Measurements from ENCODE around the gene GCNT2. TPM values are rescaled to one million over a fixed set of nuclear protein-coding genes. Genes with fewer than 3 reads are reported as not detected.

GCNT2 gene
- total RNA-seq, 1 experiment from 2014 or later, result 42.8 TPM

GRCh38 chr6:10540073-10540746, 19.1 kb downstream of the GCNT2 start:
- CTCF ChIA-PET, result no interaction called here
- ATAC-seq (no peak), DNase-seq (ENCODE audit: low read depth, low spot score) (no peak)
- no TSS peak for BruUV-seq (replicated peaks)
- Histone ChIP-seq H3K4me3 (ENCODE audit: low read depth in 2 of 2, low read length in 2 of 2) (no peak overlapping the region), H3K9me3 (ENCODE audit: control insufficient read depth, insufficient read depth, low read depth, low read length) (no peaks in the 10 kb centered on the region), H3K27me3 (ENCODE audit: control insufficient read depth, insufficient read depth, low read length) (no peaks in the 10 kb centered on the region), H3K36me3 (ENCODE audit: control insufficient read depth, insufficient read depth, low read length) (no peaks in the 10 kb centered on the region), H3K4me1 (ENCODE audit: control insufficient read depth, insufficient read depth, low read length) (peaks cover 11% of the 10 kb centered on the region), H3K27ac (ENCODE audit: low read length) (no peak overlapping the region)
- intact Hi-C loops (cut with micrococcal nuclease; ENCODE audit: unreplicated experiment), result no loop called here
- in situ Hi-C loops (cut with HindIII; ENCODE audit: low pct_unique_long_range_greater_than_20kb, low sequenced_read_pairs), result no loop called here
- POLR2A ChIA-PET, result interaction anchor here (0.7 kb wide), 1 partner anchor 17 kb away, joined by 5 read pairs; no protein-coding TSS in a partner anchor
- TF ChIP-seq CTCF (IDR thresholded peaks at IDR 0.05) (no peak), POLR2AphosphoS5 (IDR thresholded peaks at IDR 0.05; ENCODE audit: low read depth, low read length) (no peak), REST (IDR thresholded peaks at IDR 0.05; ENCODE audit: insufficient read depth in 1 of 2, low read depth in 2 of 2, low read length in 1 of 2) (no peak), TCF7L2 (IDR thresholded peaks at IDR 0.05; ENCODE audit: low read depth, low read length) (no peak), SIN3A (IDR thresholded peaks at IDR 0.05; ENCODE audit: borderline replicate concordance, insufficient read depth, low read depth, low read length) (no peak)

GRCh38 chr6:10541591-10541990, 20.4 kb downstream of the GCNT2 start:
- ATAC-seq (no peak), DNase-seq (ENCODE audit: low read depth, low spot score) (no peak)
- Histone ChIP-seq H3K4me3 (ENCODE audit: low read depth in 2 of 2, low read length in 2 of 2) (no peak overlapping the region), H3K27ac (ENCODE audit: low read length) (peak overlapping the region; percentile 23; the same call in 1 of the 2 replicates), H3K27me3 (ENCODE audit: control insufficient read depth, insufficient read depth, low read length) (no peaks in the 10 kb centered on the region), H3K36me3 (ENCODE audit: control insufficient read depth, insufficient read depth, low read length) (no peaks in the 10 kb centered on the region), H3K4me1 (ENCODE audit: control insufficient read depth, insufficient read depth, low read length) (peaks cover 20% of the 10 kb centered on the region), H3K9me3 (ENCODE audit: control insufficient read depth, insufficient read depth, low read depth, low read length) (no peaks in the 10 kb centered on the region)
- CTCF ChIA-PET, result no interaction called here
- POLR2A ChIA-PET, result interaction anchor here (0.7 kb wide), 1 partner anchor 85 kb away, joined by 3 read pairs; no protein-coding TSS in a partner anchor
- TF ChIP-seq REST (IDR thresholded peaks at IDR 0.05; ENCODE audit: insufficient read depth in 1 of 2, low read depth in 2 of 2, low read length in 1 of 2) (no peak), SIN3A (IDR thresholded peaks at IDR 0.05; ENCODE audit: borderline replicate concordance, insufficient read depth, low read depth, low read length) (no peak), CTCF (IDR thresholded peaks at IDR 0.05) (no peak), POLR2AphosphoS5 (IDR thresholded peaks at IDR 0.05; ENCODE audit: low read depth, low read length) (no peak), TCF7L2 (IDR thresholded peaks at IDR 0.05; ENCODE audit: low read depth, low read length) (no peak)
- intact Hi-C loops (cut with micrococcal nuclease; ENCODE audit: unreplicated experiment) (no loop called here), in situ Hi-C loops (cut with HindIII; ENCODE audit: low pct_unique_long_range_greater_than_20kb, low sequenced_read_pairs) (no loop called here)
- no TSS peak for BruUV-seq (replicated peaks)

All from Panc1 (cell line).